NK-92 (cell line): ENCODE measurements around the gene ITK.
A peak's percentile ranks its signal among the peaks of the same experiment; 100 is the strongest.
"Not testable (repeated sequence)": the region's sequence is repeated elsewhere in the genome, so short reads cannot be mapped to it uniquely, and the experiment has no call there.

Experiments used
- DNase-seq: peaks from one replicate; lab custom pipeline; 2025; ENCODE audit not compliant: unreplicated experiment; lab: John Stamatoyannopoulos, UW

The ITK gene

DNA sequence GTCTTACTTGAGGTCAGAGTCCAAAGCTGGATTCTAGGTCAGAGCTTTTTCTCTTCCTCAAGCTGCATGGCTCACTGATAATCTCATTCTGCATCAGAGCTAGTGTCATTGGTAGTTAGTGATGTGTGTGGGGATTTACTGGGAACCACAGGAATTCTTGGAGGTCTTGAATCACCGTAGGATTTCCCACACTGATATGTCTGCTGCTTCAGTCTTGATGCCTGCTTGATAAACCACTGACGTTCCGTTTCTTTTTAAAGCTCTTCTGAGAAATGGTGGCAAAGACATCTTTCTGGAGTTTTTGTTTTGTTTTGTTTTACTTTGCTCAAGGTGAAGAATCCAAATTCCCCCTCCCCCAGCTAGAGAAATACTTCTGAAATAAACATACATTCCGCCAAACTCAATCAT, 13.4 kb upstream of the ITK start:
- no peak for DNase-seq

GRCh38 chr5:157168286-157168685, 12.4 kb upstream of the ITK start:
- no peak for DNase-seq

DNA sequence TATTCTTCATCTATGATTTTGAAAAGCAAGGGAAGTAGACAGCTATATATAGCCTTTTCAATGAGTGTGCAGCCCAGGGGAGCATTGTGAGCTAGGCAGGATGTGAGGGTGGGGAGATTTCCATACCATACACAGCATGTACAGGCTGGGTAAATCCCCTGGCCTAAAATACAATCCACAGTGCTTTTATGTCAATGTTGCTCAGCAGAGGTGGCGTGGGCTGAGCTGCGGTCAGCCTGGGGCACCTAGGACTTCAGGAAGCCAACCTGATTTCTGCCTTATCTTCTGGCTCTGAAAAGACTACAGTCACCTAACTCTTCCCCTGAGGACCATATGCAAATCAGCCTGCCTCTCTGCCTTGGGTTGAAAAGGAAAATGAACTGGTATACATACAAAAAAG, 8.2 kb upstream of the ITK start:
- DNase-seq = peak; percentile 7

DNA sequence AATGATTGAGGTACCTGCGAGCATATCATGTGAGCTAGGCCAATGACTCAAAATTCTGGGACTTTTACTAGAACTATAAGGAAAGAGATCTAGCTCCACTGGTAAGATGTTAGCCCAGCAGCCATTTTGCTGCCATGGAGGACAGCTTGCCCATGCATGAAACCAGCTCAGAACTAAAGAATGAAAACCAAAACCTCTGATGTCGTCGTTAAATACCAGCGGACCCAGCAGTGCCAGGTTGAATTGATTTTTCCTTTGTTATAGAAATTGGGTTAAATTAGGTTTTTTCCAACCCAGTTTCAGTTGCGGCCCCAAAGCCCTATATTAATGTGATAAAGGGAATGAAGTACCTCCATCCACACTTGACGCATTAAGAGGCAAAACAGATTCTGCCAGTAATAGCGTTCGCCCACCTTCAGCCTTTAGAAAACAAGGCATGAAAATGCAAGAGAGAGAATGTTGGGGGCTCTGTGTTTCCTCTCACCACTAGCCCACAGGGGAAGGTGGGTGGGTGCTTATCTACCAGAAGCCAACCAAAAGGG, 5.5 kb upstream of the ITK start:
- no peak for DNase-seq

GRCh38 chr5:157177953-157178352, 2.7 kb upstream of the ITK start:
- DNase-seq = no peak

GRCh38 chr5:157178966-157179365, 1.7 kb upstream of the ITK start:
- DNase-seq = no peak

- DNase-seq = no peak
These were observed 1.6 kb downstream of the ITK start for GRCh38 chr5:157182143-157182757.

GRCh38 chr5:157184117-157184670, 3.6 kb downstream of the ITK start:
- DNase-seq = no peak

GRCh38 chr5:157185122-157185521, 4.5 kb downstream of the ITK start:
- DNase-seq = not testable (repeated sequence)

DNA sequence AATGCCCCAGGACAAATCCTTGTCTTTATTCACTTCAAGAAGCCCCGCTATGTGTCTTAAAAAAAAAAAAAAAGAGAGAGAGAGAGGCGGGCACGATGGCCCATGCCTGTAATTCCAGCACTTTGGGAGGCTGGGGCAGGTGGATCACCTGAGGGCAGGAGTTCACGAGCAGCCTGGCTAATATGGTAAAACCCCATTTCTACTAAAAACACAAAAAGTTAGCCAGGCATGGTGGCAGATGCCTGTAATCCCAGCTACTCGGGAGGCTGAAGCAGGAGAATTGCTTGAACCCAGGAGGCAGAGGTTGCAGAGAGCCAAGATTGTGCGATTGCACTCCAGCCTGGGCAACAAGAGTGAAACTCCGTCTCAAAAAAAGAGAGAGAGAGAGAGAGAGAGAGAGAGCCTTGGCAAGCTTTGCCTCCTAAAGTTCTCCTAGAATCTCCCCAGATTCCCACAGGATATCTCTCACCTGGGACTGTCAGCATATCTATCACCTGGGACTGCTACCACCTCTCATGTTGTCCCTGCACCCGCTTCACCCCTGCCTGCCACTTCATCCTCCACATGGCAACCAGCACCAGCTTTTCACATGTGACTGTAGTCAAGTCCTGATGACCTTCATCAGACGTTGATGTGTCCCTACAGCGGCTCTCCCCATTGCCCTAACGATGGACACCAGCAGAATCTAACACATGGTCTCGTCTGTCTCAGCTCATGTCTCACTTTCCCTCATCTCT, 5.8 kb downstream of the ITK start:
- no peak for DNase-seq

DNA sequence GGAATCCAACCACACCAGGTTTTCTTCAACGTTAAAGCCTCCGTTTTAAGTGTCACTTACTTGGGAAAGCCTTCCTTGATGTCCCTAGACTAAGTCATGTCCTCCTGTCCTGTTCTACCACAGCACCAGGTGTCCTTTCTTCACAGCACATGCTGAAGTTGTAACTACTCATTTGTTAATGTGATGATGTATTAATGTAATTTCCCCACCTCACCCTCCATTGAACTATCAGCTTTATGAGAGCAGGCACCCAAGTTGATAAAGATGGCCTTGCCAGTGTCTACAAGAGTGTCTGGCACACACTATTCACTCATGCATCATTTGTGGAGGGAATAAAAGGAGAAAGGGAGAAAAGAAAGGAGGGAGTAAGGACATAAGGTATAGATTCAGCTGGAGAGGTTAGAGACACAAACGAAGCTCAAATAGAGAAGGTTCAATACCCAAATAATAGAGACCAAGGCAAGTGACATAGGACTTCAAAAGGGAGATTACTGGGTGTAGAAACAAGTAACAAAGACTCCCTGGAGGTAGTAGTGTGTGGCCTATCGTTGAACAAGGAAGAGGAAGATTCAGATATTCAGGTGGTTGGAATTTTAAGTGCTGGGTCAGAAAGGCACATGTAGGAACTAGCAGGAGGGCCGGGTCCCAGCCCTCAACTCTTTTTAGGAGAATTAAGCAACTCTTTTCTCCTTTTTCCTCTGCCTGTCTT, 6.6 kb downstream of the ITK start:
- DNase-seq = no peak

- DNase-seq = no peak
These were observed 7.6 kb downstream of the ITK start for GRCh38 chr5:157188270-157188669.

DNA sequence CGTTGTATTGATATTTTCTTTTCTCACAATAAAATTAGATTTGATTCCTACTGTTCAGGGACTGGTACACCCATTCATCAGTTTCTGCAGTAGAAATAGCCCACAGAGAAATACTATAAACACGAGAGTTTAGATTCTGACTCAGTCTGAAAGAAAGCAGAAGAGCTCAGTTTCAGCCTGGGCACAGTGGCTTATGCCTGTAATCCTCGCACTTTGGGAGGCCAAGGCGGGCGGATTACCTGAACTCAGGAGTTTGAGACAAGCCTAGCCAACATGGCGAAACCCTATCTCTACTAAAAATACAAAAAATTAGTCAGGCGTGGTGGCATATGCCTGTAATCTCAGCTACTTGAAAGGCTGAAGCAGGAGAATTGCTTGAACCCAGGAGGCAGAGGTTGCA, 8.6 kb downstream of the ITK start:
- no peak for DNase-seq

- no peak for DNase-seq
These were observed 13.2 kb downstream of the ITK start for GRCh38 chr5:157193699-157194424.

GRCh38 chr5:157196045-157196444, 15.4 kb downstream of the ITK start:
- no peak for DNase-seq

GRCh38 chr5:157197086-157197485, 16.4 kb downstream of the ITK start:
- DNase-seq = no peak

DNA sequence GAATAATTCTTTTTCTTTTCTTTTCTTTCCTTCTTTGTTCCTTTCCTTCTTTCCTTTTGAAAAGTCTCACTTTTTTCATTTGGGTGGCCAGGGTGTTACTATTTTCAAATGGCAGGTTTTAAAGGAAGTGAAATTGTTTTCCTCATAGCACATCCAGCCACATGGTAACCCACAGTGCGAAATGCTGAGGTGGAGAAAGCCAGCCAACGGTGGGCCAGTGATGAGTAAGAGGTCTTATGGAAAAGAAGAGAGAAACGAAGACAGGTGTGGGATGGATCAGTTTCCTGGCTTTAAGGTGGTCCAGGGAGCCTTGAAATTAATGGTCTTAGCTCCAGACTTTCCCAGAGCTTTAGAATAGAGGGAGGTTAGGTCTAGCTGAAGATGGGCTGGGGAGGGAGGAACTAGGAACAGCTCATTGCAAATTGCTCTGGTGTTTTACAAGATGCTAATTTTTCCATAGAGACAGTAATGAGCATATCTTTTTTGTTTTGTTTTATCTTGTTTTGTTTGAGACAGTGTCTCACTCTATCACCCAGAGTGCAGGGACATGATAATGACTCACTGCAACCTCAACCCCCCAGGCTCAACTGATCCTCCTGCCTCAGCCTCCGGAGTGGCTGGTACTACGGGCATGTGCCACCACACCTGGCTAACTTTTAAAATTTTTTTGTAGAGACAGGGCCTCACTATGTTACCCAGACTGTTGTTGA, 17.8 kb downstream of the ITK start:
- no peak for DNase-seq

GRCh38 chr5:157201857-157202256, 21.2 kb downstream of the ITK start:
- no peak for DNase-seq

GRCh38 chr5:157203417-157203816, 22.8 kb downstream of the ITK start:
- no peak for DNase-seq

DNA sequence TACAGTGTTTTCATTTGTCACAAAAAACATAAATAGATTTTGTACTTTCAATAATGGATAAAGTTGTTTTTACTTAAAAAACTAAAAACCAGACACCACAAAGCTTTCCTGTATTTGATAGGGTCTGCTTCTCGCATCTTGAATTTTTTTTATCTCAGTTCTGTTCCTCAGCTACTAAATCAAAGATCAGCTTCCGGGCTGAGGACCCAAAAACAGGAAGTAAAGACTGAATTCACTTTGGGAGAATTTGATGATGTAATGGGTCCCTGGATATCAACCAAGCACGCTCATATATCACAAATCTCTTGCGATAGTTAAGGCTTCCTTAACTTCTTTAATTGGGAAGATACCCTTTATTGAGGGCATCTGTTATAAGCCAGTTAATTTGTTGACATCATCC, 24.1 kb downstream of the ITK start:
- no peak for DNase-seq
